ENCODE measurements around the gene TSHZ1. TPM values are rescaled to one million over a fixed set of nuclear protein-coding genes. Genes with fewer than 3 reads are reported as not detected.

TSHZ1 gene
- total and polyA plus RNA-seq, 2 of the 8 experiments (the other 6 are each of a cell fraction or from before 2014, with no cell fraction given) = 0.03 to 0.32 TPM

GRCh38 chr18:75321431-75321830 lies 110.8 kb downstream of the TSHZ1 start:
- H3K23me2 ChIP-seq (ENCODE audit: low read depth, low read length) = no peaks in the 10 kb centered on the region
- ChIA-PET POLR2A (ENCODE audit: partially characterized antibody) (no interaction called here), CTCF (ENCODE audit: partially characterized antibody) (no interaction called here)
- no peaks in the 10 kb centered on the region for H3K79me1 ChIP-seq (ENCODE audit: low read depth, low read length)
- no peak overlapping the region for H2BK12ac ChIP-seq (ENCODE audit: low read depth, low read length)
- H3K23ac ChIP-seq (ENCODE audit: insufficient read length) = no peak overlapping the region
- no peaks in the 10 kb centered on the region for H3K79me2 ChIP-seq (ENCODE audit: control insufficient read depth in 1 of 2, insufficient read depth in 2 of 2, low read length in 2 of 2)
- WGBS, 2 experiments (ENCODE audit: extremely low coverage in 1 of 2, insufficient coverage in 1 of 2, insufficient read length in 1 of 2, insufficient replicate concordance in 2 of 2, low coverage in 1 of 2, low lambda C conversion rate in 2 of 2, missing lambda C conversion rate in 1 of 2) = 95% methylated on average over 6 of the region's 6 CpGs; no CpG with 5 or more reads in 1 of the 2 experiments
- no peak overlapping the region for H2AFZ ChIP-seq (ENCODE audit: low read length)
- no peak overlapping the region for H3K4ac ChIP-seq (replicated peaks; ENCODE audit: insufficient read length, low read depth, low read length)
- no peak overlapping the region for H2BK120ac ChIP-seq (replicated peaks; ENCODE audit: low read depth, low read length)
- no peak overlapping the region for H2BK20ac ChIP-seq (ENCODE audit: low read length)
- H4K91ac ChIP-seq (replicated peaks; ENCODE audit: insufficient read length, low read length) = no peak overlapping the region
- no peak overlapping the region for H3K27ac ChIP-seq (ENCODE audit: low read depth, low read length)
- FAIRE-seq (no peak), DNase-seq (ENCODE audit: low read depth in 1 of 2, low spot score in 2 of 2) (no peak)
- TF ChIP-seq RNF2 (IDR thresholded peaks at IDR 0.05; ENCODE audit: borderline replicate concordance, low read depth, low read length, missing control alignments, poor library complexity, severe bottlenecking) = no peak
- no peak overlapping the region for H4K8ac ChIP-seq (ENCODE audit: extremely low read depth, insufficient read depth, low read length)
- H3K4me2 ChIP-seq (ENCODE audit: insufficient read depth in 1 of 2, low read depth in 2 of 2, low read length in 2 of 2) = no peak overlapping the region
- H3K18ac ChIP-seq (ENCODE audit: extremely low read depth, low read length) = no peak overlapping the region
- no peaks in the 10 kb centered on the region for H3K27me3 ChIP-seq (replicated peaks in 1 of 4; ENCODE audit: control insufficient read depth in 3 of 4, extremely low read depth in 1 of 4, insufficient read depth in 3 of 4, low read length in 3 of 4)
- no peaks in the 10 kb centered on the region for H4K20me1 ChIP-seq (replicated peaks in 1 of 2; ENCODE audit: control insufficient read depth in 1 of 2, insufficient read depth in 2 of 2, low read length in 2 of 2)
- peaks cover 0 to 3% of the 10 kb centered on the region in 2 experiments; a peak in 2 of 4 replicates for H3K9me3 ChIP-seq (ENCODE audit: insufficient read depth in 2 of 2, low read depth in 1 of 2, low read length in 1 of 2)
- H4K5ac ChIP-seq (ENCODE audit: insufficient read length, low read depth, low read length) = no peak overlapping the region
- H2BK5ac ChIP-seq (ENCODE audit: low read depth, low read length) = no peak overlapping the region
- no peaks in the 10 kb centered on the region for H3K4me1 ChIP-seq (replicated peaks in 1 of 4; ENCODE audit: control insufficient read depth in 3 of 4, insufficient read depth in 4 of 4, low read length in 3 of 4)
- H3K56ac ChIP-seq (replicated peaks; ENCODE audit: insufficient read length, low read depth, low read length) = no peak overlapping the region
- no peak overlapping the region for H3K4me3 ChIP-seq (ENCODE audit: extremely low read depth in 1 of 4, insufficient read depth in 2 of 4, low read depth in 3 of 4, low read length in 4 of 4)
- H3K36me3 ChIP-seq (ENCODE audit: control insufficient read depth in 2 of 4, insufficient read depth in 4 of 4, low read length in 3 of 4) = no peaks in the 10 kb centered on the region
- no peak overlapping the region for H2AK5ac ChIP-seq (ENCODE audit: low read depth, low read length)
- H2BK15ac ChIP-seq (ENCODE audit: low read length) = no peak overlapping the region
- H3K9ac ChIP-seq (replicated peaks in 1 of 4; ENCODE audit: extremely low read depth in 1 of 4, low read depth in 3 of 4, low read length in 3 of 4) = no peak overlapping the region
- no peak overlapping the region for H3K14ac ChIP-seq (ENCODE audit: insufficient read length)
